ENCODE results near the gene HDAC10. TPM values are rescaled to one million over a fixed set of nuclear protein-coding genes. Genes with fewer than 3 reads are reported as not detected.
"Not testable (repeated sequence)": the region's sequence is repeated elsewhere in the genome, so short reads cannot be mapped to it uniquely, and the experiment has no call there.

HDAC10 gene
- polyA plus RNA-seq, 1 donor = 20.5 TPM

DNA sequence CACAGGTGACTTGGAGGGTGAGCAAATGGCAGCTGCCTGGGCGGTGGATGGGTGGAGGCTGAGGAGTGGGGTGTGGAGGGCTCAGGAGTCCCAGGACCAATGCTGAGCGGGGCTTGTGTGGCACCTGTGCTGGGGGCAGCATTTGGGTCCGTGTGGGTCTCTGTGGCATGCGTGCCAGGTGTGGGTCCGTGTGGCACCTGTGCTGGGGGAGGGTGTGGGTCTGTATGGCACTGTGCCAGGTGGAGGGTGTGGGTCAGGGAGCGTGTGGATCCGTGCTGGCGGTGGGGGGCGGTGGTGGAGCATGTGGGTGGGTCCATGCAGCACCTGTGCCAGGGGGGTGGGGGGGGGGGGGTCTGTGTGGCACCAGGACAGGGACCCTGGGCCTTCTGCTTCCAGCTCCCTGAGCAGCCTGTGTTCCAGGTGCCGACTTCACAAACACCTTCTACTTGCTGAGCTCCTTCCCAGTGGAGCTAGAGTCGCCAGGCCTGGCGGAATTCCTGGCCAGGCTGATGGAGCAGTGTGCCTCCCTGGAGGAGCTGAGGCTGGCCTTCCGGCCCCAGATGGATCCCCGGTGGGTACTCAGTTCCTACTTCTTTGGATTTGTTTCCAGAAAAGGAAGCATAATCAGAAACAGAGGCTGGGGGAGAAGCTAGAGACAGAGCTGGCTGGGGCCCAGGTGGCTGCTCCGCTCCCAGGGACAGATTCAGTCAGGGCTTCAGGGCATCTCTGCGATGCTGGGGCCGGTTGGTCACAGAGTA, 35.6 kb downstream of the HDAC10 start:
- no peak for DNase-seq

DNA sequence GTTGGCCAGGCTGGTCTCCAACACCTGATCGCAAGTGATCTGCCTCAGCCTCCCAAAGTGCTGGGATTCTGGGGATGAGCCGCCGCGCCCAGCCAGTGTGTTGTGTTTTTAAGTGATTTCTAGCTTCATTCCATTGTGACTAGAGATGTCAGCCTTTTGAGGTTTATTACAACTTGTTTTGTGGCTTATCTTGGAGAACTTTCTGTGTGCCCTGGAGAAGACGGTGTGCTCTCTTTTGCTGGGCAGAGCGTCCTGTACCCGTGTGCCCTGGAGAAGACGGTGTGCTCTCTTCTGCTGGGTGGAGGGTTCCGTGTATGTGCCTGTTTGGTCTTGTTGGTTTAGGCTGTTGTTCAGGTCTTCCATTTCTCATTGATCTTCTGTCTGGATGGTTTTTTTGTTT, 37.8 kb downstream of the HDAC10 start:
- no peak for DNase-seq

DNA sequence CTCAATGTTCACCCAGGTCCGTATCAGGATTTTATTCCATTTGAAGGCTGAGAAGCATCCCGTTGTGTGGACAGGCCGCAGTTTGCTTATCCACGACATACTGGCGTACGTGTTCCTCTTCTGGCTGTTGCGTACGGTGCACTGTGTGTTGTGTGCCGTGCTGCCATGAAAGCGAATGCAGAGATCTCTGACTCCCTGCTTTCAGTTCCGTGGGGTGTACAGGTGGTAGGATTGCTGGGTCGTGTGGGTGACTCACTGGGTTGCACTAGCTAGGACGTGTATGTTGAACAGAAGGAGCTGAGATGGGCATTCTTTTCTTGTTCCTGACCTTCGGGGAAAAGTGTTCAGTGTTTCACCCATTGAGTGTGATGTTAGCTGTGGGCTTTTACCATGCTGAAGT, 39.9 kb downstream of the HDAC10 start:
- no peak for DNase-seq

DNA sequence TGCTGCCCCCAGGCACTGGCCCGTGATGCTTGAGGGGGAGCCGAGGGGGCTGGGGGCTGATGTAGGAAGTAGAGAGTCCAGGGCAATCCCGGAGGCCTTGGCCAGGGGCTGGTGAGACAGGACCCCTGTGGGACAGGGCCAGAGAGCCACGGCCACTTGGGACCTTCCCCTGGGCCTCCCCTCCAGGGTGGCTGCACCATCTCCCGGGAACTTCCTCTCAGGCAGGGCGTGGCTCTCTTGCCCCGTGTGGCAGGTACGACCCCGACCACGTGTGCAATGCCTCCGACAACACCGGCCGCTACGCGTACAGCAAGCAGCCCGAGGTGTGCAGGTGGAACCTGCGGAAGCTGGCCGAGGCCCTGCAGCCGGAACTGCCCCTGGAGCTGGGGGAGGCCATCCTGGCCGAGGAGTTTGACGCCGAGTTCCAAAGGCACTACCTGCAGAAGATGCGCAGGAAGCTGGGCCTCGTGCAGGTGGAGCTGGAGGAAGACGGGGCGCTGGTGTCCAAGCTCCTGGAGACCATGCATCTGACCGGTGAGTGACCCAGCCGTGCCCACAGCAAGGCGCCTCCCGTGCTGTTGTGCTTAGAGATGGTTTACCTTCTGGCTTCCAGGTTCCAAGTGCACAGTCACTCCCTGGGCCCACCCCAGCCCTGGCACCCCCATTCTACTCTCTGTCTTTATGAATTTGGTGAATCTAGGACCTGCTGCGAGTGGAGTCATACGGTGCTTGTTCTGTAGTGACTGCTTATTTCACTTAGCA, 40.5 kb downstream of the HDAC10 start:
- no peak for DNase-seq

DNA sequence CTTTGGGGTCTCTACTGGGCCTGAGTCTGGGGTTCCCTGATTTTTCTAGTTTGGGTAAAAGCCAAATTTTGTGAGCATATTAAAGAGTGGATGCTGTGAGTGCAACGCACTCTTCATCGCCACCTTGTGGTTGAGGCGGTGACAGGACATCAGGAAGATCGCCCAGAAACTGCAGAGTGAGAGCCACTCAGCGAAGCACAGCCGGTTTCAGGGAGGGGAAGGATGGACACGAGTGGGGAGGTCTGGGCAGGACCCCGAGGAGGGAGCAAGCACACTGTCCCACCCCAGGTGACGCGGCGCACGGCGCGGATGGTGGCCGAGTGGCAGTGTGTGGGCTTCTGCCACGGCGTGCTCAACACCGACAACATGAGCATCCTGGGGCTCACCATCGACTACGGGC, 41.2 kb downstream of the HDAC10 start:
- DNase-seq = peak; percentile 62

DNA sequence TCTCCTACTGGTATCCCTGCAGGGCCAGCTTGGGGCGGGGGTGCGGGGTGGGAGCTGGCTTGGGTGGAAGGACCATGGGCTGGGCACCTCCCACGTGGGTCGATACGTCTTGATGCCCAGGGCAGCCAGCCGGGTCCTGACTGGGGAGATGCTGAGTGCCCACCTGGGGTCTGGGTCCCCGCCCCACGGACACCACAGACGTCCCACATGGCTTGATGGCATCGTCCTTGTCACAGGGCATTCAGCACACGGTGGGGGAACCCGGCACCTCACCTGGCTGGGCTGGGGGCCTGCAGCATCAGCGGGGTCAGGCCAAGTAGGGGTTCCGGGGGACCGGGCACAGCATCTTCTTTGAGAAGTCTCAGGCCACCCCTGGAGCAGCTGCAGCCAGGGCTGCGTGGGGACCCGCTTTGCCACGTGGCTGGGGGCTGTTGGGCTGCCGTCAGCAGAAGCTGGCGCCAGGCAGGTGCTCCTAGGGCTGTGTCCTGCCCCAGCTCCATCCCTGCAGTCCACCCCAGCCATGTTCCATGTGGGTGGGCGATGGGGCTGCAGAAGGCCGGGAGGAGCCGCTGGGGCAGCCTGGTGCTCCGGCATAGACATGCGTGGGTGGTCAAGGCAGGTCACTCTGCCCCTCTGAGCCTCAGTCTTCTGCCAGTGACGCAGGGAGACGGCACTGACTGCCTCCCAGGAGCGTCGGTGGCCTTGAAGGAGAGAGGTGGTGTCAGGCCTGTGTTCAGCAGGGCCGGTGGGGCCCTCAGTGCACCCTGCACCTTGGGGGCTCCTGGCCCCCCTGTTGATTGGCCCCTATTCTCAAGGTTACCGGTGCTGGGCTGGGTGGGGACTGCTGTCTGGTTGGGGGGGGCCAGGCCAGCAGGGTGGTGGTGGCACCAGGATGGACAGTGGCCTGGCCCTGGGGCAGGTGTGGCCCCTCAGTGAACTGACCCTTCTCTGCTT, 41.8 kb downstream of the HDAC10 start:
- no peak for DNase-seq

DNA sequence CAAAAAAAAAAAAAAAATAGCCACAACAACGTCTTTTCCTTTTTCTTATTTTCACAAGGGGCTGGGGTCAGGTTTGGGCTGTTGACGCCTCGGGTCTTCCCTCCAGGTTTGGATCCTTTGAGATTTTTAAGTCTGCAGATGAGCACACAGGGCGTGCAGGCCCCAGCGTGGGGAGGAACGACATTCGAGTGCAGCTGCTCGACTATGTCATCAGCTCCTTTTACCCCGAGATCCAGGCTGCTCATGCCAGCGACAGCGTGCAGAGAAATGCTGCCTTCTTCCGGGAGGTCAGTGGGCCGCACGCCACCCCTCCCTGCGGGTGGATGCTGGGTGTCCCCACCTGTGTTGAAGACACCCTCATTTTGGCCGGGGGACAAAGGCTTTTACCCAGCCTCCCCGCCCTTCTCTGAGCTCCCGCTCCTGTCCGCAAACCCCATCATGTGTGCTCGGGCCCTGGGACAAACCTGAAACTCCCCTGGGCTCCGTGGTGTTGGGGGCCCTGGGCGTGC, 42.6 kb downstream of the HDAC10 start:
- DNase-seq = no peak

DNA sequence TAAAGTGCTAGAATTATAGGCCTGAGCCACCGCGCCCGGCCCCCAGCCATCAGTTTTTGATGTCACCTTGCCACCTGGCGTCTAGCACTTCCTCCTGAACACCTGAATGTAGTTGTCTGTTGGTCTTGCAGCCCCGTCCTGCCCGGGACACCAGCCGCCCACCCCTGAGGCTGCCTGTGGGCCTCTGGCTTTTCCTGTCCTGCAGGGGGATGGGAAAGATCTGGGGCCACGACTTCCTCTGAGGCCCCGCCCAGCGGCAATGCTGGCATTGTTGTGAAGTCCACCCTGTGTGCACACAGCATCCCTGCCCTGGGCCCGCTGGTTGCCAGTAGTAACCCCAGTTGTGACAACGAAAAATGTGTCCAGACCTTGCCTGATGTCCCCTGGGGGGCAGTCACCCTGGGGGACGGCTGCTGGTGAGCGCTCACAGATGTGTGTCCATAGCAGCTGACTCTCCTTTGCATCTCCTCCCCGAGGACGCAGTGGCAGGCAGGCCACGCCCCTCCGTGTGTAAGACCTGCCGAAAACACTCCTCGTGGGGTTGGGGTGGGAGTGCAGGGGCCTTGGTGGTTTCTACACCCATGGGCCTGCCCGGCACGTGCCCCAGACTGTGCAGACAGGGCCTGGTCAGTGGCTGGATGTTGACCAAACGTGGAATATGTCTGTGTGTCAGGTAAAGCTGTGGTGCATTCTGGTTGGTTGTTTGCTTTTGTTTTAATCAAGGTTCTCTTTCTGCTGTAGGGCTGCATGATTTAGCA, 43.5 kb downstream of the HDAC10 start:
- DNase-seq = no peak

DNA sequence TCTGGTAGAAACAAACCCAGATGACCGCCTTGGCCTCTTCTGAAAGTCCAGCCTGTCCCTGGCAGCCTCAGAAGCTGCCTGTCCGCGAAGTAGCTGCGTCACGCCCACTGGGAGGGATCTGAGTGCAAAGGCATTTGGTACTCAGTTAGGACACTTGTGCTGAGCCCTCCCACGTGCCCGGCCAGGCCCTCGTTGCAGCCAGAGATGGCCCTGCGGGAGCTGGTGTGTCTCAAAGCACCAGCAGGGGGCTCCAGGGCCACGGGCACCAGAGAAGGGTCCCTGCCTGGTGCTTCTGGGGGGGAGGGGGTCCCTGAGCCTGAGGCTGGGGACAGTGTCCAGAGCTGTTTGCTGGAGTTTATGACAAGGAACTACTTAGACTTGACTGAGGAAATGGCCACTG, 44.5 kb downstream of the HDAC10 start:
- DNase-seq = no peak

DNA sequence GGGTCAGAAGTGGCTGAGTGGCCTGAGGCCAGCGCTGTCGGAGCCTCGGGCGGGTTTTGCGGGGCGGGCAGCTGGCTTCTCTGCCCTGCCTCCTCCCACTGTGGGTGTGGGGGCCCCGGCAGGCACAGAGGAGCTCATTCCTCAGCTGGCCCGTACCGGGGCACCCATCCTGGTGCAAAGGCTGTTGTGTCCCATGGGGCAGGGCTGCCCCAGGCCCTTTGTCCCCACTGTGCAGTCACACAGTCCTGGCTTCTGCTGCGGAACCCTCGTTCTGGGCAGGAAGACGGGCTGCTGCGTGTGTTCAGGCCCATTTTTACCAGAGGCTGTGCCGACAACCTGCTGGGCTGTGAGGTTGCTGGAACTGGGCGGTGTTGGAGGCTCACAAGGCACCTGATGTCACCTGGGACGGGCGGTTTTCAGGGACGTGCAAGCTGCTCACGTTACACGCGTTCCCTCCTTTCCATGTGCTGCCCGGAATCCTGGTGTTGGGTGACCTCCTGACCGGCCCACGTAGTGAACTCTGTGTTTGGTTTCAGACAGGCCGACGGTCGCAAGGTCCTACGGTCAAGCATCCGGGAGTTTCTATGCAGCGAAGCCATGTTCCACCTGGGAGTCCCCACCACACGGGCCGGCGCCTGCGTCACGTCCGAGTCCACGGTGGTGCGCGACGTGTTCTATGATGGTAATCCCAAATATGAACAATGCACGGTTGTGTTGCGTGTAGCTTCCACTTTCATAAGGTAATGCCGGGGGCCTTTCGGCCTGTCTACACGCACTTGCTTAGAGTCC, 45.1 kb downstream of the HDAC10 start:
- no peak for DNase-seq

DNA sequence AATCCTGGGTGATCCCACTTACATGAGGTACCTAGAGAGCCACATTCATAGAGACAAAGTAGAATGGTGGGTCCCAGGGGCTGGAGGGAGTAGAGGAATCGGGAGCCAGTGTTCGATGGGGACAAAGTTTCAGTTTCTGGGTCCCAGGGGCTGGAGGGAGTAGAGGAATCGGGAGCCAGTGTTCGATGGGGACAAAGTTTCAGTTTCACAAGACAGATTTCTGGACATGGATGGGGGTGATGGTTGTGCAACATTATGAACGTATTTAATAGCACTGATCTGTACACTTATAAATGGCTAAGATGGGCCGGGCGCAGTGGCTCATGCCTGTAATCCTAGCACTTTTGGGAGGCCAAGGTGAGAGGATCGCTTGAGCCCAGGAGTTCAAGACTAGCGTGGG, 46.1 kb downstream of the HDAC10 start:
- DNase-seq = not testable (repeated sequence)

DNA sequence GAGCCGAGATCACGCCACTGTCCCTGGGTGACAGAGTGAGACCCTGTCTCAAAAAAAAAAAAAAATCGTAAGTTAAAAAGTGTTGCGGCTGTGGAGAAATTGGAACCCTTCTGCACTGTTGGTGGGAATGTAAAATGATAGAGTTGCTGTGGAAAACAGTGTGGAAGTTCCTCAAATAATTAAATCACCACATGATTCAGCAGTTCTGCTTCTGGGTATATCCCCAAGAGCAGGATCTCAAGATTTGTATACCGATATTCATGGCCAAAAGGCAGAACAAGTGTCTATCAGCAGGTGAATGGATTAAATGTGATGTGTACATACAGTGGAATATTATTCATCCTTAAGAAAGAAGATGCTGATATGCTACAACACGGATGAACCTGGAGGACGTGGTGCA, 46.5 kb downstream of the HDAC10 start:
- DNase-seq = no peak

DNA sequence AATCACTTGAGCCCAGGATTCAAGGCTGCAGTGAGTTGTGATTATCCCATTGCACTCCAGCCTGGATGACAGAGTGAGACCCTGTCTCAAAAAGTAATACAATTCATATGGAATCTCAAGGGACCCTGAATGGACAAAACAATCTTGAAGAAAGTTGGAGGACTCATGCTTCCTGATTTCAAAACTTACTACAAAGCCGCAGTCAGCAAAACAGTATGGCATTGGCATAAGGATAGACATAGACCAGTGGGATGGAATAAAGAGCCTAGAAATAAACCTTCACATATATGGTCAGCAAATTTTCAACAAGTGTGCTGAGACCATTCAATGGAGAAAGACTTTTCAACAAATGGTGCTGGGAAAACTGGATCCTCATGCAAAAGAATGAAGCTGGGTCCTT, 47.8 kb downstream of the HDAC10 start:
- no peak for DNase-seq

DNA sequence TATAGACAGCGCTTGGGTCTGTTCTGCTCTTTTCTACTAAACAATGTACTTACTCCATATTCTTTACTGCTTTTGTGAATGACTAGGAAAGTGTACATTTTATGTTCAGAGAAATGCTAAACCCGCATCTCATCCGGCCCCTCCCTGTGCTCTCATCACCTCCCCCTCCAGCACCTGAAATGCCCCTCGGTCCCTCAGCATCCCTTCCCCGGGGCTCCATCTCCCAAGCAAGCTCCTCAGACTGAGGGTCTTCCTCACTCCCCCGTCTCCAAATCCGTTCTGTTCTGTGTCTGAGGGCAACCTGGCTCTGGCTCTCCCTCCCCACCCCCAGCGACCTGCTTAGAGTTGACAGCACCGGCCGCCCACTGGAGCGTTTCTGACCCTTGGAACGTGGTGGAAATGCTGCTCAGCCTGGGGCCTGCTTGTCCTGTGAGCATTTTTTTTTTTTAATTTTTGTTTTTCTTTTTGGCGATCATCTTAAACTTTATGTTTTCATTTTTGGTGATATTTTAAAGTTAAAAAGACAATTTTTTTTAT, 48.9 kb downstream of the HDAC10 start:
- no peak for DNase-seq

DNA sequence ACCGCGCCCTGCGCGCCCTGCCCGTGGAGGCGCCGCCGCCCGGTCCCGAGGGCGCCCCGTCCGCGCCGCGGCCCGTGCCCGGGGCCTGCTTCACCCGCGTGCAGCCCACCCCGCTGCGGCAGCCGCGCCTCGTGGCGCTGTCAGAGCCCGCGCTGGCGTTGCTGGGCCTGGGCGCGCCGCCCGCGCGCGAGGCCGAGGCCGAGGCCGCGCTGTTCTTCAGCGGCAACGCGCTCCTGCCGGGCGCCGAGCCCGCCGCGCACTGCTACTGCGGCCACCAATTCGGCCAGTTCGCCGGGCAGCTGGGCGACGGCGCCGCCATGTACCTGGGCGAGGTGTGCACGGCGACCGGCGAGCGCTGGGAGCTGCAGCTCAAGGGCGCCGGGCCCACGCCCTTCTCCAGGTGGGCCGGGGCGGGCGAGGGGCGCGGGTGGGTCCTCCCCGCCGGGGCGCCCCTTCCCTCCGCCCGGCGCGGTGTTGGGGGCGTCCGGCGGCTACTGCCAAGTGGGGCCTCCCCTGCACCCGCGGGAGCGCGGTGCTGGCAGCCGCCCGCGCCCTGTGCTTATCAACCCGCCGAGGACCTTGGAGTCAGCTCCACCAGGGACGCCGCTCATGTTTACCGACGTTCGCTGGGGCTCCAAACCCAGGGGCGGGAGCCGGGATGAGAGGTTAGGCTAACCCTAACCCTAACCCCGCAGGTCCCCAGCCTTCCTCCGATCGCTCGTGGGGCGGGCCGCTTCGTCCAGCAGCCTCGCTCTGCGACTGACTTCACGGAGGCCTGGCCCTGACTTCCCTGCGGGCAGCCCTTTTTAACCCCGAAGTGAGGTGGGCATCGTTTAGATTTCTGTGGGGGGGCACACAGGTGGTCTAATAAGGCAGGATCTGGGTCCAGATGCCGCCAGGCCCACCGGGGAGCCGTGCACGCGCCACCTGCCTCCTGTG, 49.6 kb downstream of the HDAC10 start:
- no peak for DNase-seq

DNA sequence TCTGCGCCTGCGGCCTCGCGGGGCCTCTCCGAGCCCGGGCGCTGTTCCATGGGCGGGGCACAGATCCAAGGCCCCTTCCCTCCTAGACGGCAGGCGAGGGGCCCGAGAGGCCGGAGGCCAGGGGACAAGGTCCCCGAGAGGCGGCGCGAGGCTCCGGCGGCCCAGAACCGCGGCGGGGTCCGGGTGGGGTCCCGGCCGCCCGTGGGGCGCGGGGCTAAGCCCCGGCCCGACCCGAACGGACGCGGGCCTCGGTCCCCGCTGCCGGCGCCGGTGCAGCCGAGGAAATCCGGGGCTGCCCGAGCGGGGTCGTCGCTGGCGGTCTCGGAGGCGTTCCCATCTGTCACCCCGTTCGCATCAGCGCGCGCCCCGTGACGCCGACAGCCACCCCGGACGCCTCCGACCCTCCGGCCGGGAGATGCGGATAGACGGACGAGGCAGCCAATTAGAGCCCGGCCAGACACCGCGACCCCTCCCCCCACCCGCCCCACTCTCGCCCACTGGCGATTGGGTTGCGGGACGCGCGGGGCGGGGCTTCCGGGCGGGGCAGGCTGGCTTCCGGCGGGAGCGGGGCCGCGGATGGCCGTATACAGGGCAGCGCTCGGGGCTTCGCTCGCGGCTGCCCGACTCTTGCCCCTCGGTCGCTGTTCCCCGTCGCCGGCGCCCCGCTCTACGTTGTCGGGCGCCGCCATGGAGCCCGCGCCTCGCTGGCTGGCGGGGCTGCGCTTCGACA, 50.4 kb downstream of the HDAC10 start, which contains the start of gene SELENOO:
Gene SELENOO (plus strand): TSS at position 551 of the 730 bp plus-strand sequence. CDS start 26 bp downstream, at position 577.
- peak; percentile 90 for DNase-seq

DNA sequence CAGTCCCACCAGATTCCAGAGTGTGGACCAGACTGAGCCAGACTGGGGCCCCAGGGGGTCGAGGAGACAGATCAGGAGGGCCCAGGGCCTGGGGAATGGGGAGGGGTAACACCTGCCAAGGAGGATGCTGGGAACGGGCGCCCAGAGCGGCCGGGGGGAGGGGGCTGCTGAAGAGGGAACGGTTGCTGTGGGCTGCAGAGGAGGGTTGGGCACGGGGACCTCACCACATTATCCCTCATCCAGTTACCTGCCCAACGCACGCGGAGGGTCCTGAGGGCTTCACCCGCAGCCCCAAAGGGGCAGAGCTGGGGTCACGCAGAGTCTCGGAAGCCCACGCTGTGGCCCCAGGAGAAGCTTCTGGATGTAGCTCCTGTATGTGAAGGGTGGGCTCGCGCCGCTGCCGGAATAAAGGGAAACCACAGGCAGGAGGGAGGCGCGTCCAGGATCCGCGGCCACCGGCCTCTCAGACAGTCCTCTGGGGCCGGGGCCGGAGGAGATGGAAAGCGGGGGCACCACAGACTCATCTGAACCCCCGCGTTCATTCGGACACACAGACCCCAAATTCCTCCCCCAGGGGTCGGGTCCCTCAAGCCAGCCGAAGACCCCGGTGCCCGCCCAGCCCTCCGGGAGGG, 51.1 kb downstream of the HDAC10 start:
- no peak for DNase-seq

DNA sequence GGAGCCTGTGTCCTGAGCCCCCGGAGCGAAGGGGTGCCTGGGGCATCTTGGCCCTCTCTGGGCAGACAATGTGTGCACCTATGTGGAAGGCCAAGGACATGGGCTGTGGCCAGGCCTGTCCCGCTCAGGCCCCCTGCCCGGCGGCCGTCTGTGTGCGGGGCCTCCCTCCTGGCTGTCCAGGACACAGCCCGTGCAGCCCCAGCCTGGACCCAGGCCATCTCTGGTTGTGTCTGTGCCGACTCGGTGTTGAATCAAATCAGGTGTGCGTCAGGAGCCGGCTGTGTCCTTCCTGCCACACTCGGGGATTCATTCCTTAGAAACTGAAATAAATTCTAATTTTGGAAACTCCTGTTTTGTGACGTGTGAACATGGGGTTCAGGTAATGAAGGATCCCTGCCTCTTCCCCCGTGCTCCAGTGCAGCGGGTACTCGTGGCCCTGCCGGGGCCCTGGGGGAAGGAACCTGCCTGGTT, 51.8 kb downstream of the HDAC10 start:
- DNase-seq = no peak
